Stimulated activated CD8-positive, alpha-beta memory T cell treated with anti-CD3 and anti-CD28 coated beads, Interleukin-12 subunit alpha, Interleukin-12 subunit beta, amount 100 ng/mL, for 24 hours (primary cell): Measurements from ENCODE around the gene TBCA.
"Not testable (repeated sequence)": the region's sequence is repeated elsewhere in the genome, so short reads cannot be mapped to it uniquely, and the experiment has no call there.

Source experiments
- DNase-seq: peaks from one replicate; pipeline ENCODE4 v3.0.0-alpha.2; 2020; ENCODE audit errors: extremely low read depth

Gene TBCA

GRCh38 chr5:77773734-77774280 is 2.3 kb downstream of the TBCA start:
- DNase-seq = no peak

- no peak for DNase-seq
Observed at GRCh38 chr5:77772729-77773128, 3.4 kb downstream of the TBCA start.

DNA sequence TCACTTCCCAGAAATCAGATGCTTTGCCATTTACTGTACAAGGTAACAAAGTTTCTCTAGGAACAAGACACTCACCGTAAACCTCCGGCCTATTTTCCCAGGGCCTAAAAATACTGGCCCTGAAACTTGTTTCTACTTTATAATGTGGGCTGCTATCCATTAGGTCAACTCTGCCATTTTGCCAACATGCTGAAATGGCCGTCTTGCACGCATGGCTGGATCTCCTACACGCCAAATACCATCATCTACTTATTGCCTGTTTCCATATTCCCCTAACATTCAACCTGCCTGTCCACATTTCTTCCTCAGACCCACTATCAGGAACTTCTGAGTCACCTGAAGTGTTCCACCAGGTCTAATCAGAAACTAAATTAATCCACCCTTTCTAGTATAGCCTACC is 4.7 kb downstream of the TBCA start:
- no peak for DNase-seq

GRCh38 chr5:77770293-77771005 is 5.7 kb downstream of the TBCA start:
- DNase-seq = no peak

DNA sequence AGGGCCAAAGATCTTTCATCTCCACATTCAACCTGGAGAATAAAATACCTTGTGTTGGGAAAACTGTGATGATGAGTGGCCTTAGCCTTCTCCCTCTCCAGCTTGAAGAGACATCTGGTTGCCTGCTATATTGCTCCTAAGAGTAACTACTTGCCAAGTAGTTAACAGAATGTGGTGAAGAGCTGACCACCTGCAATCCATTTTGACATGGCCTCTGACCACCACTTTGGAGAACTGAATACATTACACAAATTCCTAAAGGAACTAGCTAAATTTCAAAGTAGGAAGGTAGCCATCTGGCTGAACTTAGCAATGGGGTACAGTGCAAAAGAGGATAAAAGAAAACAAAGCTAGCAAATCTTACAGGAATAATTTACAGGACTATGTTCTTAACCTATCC is 7.2 kb downstream of the TBCA start:
- no peak for DNase-seq

- DNase-seq = no peak
Observed at GRCh38 chr5:77767301-77767700, 8.8 kb downstream of the TBCA start.

- no peak for DNase-seq
Observed at GRCh38 chr5:77761606-77762005, 14.5 kb downstream of the TBCA start.

GRCh38 chr5:77758141-77758938 is 17.8 kb downstream of the TBCA start:
- DNase-seq = no peak

DNA sequence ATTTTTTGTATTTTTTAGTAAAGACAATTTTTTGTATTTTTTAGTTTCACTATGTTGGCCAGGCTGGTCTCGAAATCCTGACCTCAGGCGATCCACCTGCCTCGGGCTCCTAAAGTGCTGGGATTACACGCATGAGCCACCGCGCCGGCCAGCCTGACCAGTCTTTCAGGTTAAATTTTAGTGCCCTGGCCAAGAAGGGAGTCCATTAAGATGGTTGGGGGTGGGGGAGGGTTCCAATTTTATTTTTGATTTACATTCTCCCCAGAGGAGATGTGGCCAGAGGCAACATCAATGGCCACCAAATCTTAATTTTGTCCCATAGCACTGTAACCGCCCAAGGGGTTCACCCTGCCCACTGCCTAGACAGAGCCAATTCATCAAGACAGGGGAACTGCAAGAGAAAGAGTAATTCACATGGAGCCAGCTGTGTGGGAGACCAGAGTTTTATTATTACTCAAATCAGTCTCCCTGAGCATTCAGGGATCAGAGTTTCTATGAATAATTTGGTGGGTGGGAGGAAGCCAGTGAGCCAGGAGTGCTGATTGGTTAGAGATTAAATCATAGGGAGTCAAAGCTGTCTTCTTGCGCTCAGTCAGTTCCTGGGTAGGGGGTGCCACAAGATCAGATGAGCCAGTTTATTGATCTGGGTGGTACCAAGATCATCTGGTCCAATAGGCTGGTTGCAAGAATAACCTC is 24.7 kb downstream of the TBCA start:
- no peak for DNase-seq

- not testable (repeated sequence) for DNase-seq
Observed at GRCh38 chr5:77750928-77751327, 25.2 kb downstream of the TBCA start.

DNA sequence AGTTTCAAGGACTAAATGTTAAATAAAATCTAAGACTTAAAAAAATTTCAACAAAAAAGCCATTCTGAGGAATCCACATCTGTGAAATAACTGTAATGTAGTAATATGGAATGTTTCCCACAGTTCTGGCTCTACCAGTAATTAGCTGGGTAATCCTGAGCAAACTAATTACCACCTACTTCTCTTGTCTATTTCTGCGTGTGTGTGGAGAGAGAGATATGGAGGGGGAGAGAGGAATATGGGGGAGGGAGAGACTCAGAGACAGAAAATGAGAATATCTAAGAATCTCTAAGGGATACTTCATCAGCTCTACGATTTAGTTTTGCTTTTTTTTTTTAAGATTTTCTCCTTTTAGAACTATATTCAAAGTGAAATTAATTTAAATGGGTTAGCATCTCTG is 28.0 kb downstream of the TBCA start:
- DNase-seq = no peak

DNA sequence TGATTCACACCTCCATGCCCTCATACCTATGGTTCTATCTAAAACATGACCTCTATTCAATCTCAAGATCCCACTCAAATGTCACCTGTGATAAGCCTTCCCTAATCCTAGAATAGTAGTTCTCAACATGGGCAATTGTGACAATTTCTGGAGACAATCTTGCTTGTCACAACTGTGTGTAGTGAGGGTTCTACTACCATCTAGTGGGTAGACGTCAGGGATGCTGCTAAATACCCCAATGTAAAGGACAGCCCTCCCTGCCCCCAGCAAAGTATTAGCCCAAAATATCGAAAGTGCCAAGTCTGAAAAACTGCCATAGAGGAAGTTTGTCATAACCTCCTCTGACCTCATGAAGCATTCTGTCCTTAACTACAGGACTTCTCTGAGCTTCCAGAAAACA is 32.0 kb downstream of the TBCA start:
- DNase-seq = no peak

- no peak for DNase-seq
Observed at GRCh38 chr5:77743181-77743580, 33.0 kb downstream of the TBCA start.

GRCh38 chr5:77741608-77742007 is 34.5 kb downstream of the TBCA start:
- no peak for DNase-seq

DNA sequence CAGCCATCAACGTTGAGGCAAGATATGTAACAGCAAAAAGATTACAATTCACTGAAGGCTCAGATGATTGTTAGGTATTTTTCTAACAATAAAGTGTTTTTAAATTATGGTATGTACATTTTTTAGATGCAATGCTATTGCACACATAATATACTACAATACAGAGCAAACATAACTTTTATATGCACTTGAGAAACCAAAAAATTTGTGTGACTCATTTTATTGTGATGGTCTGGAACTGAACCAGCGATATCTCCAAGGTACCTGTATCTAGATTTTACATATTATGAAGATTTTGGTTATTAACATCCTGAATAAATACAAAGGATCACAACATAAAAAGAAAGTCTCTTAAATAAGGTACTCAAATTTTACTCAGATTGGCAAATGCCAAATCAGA is 41.3 kb downstream of the TBCA start:
- no peak for DNase-seq

DNA sequence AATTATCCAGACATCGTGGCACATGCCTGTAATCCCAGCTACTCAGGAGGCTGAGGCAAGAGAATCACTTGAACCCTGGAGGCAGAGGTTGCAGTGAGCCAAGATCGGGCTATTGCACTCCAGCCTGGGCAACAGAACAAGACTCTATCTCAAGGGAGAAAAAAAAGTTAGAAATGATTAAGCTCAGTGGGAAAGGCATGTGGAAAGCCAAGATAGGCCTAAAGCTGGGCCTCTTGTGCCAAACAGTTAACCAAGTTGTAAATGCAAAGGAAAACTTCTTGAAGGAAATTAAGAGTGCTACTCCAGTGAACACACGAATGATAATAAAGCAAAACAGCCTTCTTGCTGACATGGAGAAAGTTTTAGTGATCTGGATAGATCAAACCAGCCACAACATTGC is 43.0 kb downstream of the TBCA start:
- DNase-seq = no peak

- no peak for DNase-seq
Observed at GRCh38 chr5:77727190-77727589, 48.9 kb downstream of the TBCA start.

DNA sequence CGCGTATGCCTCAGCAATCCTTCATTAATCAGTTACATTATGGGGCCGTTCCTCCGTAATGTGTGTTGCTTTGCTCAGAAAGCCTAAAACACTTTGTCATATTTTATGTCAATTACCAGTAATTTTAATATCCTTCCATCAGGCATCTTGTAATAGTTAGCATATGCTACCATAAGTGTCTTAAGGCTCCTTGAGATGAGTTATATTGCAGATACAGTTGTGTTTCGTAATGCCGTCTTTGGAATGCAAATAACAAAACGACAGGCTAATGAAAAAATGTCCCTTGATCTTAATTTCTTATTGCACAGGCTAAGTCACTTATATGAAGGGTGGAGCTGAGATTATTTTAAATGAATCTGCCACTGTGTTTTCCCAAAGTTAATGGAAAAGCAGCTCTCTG is 50.5 kb downstream of the TBCA start:
- DNase-seq = no peak

- no peak for DNase-seq
Observed at GRCh38 chr5:77724934-77725333, 51.2 kb downstream of the TBCA start.

- DNase-seq = no peak
Observed at GRCh38 chr5:77719666-77720363, 56.3 kb downstream of the TBCA start.

DNA sequence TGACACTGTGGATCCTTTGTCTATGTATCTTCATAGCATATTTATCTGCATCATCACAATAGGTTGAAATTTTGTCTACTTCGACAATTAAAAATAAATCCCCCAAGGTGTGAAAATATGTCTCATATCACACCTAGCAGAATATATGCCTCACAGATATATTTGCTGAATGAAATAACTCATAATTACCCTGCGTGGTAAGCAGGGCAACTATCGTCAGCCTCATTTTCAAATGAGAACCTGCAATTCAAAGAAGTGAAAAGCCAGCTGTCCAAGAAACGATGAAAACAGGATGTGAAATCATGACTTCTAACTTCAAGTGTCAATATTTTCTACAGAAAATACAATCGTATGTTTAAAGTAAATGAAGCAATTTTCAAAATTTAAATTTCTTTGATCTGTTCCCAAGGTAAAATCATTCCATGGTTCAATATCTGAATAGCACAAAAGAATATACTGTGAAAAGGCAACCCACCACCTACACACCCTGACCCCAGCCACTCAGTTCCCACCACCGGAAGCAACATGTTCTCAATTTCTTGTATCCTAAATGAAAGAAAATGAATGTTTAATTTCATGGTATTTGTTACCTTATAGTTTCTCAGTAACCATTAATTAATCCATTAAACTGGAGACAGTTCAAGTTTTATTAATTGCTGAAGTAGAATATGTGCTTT is 57.1 kb downstream of the TBCA start:
- no peak for DNase-seq
